RPMI7951 (cell line): Measurements from ENCODE around the gene ST6GALNAC1. TPM values are rescaled to one million over a fixed set of nuclear protein-coding genes. Genes with fewer than 3 reads are reported as not detected.

Experiments used
- DNase-seq: peaks from one replicate; pipeline ENCODE4 v3.0.0-alpha.2; 2012; ENCODE audit warnings: low read depth
- total RNA-seq: library from RNA; depleted of rRNA; stranded (reverse); fragments of >200 nt; shearing (Covaris generic); gene quantifications from 2 replicates; pipeline ENCODE4 v1.2.3, GENCODE V29; 2014; rRNA removed

The ST6GALNAC1 gene
- not detected in 2 replicates for total RNA-seq

GRCh38 chr17:76643553-76644148 is at the start of gene ST6GALNAC1:
Gene ST6GALNAC1 (minus strand): TSS chr17:76643757. CDS start chr17:76643638, 119 bp downstream.
- DNase-seq: no peak

- no peak for DNase-seq
These were observed 48.0 kb upstream of the ST6GALNAC1 start for GRCh38 chr17:76691379-76692191.

GRCh38 chr17:76690596-76691280 is 47.2 kb upstream of the ST6GALNAC1 start:
- DNase-seq: no peak

- DNase-seq: no peak
These were observed 46.3 kb upstream of the ST6GALNAC1 start for GRCh38 chr17:76689859-76690258.

- DNase-seq: peak; percentile 63
These were observed 44.6 kb upstream of the ST6GALNAC1 start for GRCh38 chr17:76688165-76688622.

- no peak for DNase-seq
These were observed 44.0 kb upstream of the ST6GALNAC1 start for GRCh38 chr17:76687298-76688164.

GRCh38 chr17:76686538-76687297 is 43.2 kb upstream of the ST6GALNAC1 start:
- DNase-seq: no peak

GRCh38 chr17:76685846-76686245 is 42.3 kb upstream of the ST6GALNAC1 start:
- DNase-seq: no peak

- DNase-seq: no peak
These were observed 41.8 kb upstream of the ST6GALNAC1 start for GRCh38 chr17:76685366-76685765.

- no peak for DNase-seq
These were observed 41.2 kb upstream of the ST6GALNAC1 start for GRCh38 chr17:76684756-76685155.

- no peak for DNase-seq
These were observed 40.6 kb upstream of the ST6GALNAC1 start for GRCh38 chr17:76683921-76684745.

GRCh38 chr17:76683011-76683755 is 39.6 kb upstream of the ST6GALNAC1 start:
- DNase-seq: no peak

- DNase-seq: peak; percentile 80
These were observed 38.7 kb upstream of the ST6GALNAC1 start for GRCh38 chr17:76682296-76682695.

- peak; percentile 70 for DNase-seq
These were observed 37.9 kb upstream of the ST6GALNAC1 start for GRCh38 chr17:76681222-76682137.

GRCh38 chr17:76679239-76679638 is 35.7 kb upstream of the ST6GALNAC1 start:
- no peak for DNase-seq

GRCh38 chr17:76678330-76678729 is 34.8 kb upstream of the ST6GALNAC1 start:
- no peak for DNase-seq

- no peak for DNase-seq
These were observed 33.8 kb upstream of the ST6GALNAC1 start for GRCh38 chr17:76677406-76677805.

GRCh38 chr17:76676629-76677028 is 33.1 kb upstream of the ST6GALNAC1 start:
- DNase-seq: no peak
